GM18499 (cell line): ENCODE results near the gene XKR8.

ENCODE experiments used
- ATAC-seq: cut with Tn5 transposase; IDR thresholded peaks from one replicate; pipeline ENCODE4 v1.9.1; 2021; ENCODE audit warnings: moderate number of reproducible peaks; ENCODE audit not compliant: insufficient read depth, unreplicated experiment

XKR8 gene

DNA sequence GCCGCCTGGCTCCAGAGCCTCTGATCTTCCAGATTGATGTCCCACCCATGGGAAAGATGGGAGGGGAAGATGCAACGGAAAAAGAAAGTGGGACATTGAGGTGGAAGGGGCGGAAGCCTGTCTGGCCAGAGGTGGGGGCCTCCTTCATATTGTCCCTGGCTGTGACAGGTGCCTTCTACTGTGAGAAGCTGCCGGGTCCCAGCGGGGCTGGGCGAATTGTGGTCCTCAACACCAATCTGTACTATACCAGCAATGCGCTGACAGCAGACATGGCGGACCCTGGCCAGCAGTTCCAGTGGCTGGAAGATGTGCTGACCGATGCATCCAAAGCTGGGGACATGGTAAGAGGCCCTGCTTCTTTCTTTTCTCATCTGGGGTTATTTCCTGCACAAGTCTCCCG lies 5.6 kb upstream of the XKR8 start:
- no peak for ATAC-seq

DNA sequence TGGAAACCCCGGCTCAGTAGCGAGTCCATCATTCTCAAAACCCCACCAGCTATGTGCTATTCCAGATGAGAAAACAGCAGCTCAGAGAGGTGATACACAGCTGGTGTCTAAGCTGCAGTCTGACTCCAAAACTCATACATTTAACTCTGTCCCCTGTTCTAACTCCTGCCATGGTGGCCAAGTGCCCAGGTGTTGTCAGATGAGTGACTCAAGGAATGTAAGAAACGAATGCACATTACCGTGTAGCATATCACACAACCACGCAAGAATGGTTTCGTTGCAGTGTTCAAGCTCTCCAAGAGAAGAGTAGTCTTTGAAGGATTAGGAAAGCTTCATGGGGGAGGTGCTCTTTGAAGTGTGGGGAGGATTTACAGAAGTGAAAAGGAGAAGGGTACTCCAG lies 4.7 kb upstream of the XKR8 start:
- no peak for ATAC-seq

DNA sequence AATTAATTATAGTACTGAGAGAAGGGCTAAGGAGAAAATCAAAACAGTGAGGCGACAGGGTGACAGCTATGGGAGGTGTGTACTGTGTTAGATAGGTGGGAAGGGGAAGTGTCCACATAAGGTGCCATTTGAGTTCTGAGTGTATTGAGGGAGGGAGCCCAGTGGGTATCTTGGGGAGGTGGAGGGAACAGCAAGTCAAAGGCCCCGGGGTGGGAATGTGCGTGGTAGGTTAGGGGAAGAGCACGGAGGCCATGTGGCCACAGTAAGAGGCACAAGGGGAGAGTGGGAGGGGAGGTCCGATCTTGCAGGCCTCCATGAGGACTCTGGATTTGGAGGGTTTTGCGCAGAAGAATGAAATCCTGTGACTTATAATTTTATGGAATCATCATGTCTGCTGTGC lies 3.0 kb upstream of the XKR8 start:
- ATAC-seq = no peak

DNA sequence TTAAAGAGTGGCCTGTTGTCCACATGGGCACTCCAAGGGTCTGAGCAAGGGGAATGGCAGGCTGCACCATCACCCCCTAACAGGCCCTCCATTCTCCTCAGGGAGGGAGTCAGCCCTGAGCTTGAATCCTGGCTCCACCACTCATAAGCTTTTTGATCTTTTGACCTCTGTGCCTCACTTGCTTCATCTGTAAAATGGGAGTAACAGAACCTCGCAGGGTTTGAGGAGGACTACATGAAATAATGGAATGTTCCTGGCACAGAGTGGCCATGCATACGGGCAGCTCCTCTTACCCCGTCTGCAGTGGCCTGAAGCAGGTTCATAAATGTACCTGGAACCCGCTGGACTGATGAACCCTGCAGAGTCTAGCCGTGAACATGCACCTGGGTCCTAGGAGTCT lies 2.1 kb upstream of the XKR8 start:
- ATAC-seq = no peak

DNA sequence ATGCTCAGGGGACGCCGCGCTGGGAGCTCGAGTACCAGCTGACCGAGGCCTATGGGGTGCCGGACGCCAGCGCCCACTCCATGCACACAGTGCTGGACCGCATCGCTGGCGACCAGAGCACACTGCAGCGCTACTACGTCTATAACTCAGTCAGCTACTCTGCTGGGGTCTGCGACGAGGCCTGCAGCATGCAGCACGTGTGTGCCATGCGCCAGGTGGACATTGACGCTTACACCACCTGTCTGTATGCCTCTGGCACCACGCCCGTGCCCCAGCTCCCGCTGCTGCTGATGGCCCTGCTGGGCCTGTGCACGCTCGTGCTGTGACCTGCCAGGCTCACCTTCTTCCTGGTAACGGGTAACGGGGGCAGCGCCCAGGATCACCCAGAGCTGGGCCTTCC lies 1.3 kb upstream of the XKR8 start:
- no peak for ATAC-seq

DNA sequence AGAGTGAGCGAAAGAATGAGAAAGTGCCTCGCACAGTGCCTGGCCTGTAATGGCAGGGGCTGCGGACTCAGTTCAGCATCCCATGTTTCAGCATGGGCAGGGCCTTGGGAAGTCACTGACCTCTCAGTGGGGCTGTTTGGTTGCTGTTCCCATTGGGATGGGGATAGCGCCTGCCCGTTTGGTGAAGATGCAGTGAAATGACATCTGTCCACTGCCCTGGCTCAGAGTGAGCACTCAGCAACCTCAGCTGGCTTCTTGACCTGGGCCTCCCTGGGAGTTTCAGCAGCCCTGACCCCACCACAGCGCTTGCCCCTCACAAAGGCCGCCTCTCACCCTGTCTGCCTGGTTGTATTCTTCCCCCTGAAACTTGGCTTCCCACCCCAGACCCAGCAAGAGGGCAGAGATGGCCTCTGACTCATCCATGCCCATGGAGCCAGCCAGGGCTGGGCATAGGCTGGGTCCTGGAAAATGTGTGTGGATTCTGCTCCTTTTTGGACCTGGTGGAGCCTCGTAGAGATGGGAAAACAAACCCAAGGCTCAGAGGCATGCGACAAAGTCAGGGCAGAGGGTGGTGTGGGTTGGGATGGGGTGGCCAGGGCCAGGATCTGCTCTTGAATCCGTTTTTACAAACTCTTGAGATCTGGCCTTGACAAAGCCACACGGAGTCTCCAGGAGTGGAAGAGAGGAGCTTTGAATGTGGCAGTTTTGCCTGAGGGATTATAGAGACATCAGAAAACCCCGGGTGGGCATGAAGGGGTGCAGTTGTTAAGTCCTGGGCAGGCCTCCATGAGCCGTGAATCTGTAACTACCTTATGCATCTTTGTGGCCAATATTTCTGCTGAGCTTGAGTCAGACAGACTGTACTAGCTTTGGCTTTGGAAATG lies 1.2 kb downstream of the XKR8 start:
- no peak for ATAC-seq

DNA sequence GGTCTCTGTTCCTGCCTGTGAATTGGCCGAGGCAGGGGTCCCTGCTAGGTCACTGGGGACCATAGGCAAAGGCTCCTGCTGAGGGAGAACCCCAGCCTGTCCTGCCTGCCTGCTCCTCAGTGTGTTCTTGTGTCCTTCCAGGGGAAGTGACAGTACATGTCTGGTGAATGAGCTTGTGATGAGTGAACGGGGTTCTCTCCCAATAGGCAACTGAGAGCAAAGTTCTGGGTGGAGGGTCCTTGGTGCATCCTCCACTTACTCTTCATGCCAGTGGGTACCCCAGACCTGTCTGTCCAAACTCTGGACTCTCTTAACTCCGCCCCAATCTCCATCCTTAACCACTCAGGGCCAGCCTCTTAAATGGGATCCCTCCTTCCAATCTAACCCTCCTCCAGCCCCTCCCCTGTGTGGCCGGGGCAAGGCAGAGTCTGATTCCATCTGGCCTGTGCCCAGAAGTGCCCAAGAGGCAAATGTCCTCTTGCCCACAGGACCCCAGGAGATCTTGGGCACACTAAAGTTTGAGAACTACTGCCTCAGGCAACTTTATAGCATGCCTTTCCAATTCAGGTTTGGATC lies 2.0 kb downstream of the XKR8 start:
- ATAC-seq = no peak

DNA sequence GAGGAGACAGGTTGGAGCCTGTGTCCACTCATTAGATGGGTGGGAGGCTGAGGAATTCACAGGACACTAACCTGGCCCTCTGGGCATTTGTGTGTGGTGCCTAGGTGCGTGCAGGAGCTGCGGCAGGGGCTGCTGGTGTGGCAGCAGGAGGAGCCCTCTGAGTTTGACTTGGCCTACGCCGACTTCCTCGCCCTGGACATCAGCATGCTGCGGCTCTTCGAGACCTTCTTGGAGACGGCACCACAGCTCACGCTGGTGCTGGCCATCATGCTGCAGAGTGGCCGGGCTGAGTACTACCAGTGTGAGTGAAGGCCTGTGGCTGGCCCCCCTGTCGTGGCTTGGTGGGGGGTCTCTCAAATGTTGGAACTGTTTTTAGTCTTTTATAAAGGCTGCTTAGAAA lies 3.6 kb downstream of the XKR8 start:
- ATAC-seq = no peak

DNA sequence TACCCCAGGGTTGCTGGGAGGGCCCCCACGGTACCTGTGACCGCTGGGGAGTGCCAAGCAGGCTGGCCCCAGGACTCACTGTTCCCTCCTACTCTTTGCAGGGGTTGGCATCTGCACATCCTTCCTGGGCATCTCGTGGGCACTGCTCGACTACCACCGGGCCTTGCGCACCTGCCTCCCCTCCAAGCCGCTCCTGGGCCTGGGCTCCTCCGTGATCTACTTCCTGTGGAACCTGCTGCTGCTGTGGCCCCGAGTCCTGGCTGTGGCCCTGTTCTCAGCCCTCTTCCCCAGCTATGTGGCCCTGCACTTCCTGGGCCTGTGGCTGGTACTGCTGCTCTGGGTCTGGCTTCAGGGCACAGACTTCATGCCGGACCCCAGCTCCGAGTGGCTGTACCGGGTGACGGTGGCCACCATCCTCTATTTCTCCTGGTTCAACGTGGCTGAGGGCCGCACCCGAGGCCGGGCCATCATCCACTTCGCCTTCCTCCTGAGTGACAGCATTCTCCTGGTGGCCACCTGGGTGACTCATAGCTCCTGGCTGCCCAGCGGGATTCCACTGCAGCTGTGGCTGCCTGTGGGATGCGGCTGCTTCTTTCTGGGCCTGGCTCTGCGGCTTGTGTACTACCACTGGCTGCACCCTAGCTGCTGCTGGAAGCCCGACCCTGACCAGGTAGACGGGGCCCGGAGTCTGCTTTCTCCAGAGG lies 6.8 kb downstream of the XKR8 start:
- ATAC-seq = no peak

DNA sequence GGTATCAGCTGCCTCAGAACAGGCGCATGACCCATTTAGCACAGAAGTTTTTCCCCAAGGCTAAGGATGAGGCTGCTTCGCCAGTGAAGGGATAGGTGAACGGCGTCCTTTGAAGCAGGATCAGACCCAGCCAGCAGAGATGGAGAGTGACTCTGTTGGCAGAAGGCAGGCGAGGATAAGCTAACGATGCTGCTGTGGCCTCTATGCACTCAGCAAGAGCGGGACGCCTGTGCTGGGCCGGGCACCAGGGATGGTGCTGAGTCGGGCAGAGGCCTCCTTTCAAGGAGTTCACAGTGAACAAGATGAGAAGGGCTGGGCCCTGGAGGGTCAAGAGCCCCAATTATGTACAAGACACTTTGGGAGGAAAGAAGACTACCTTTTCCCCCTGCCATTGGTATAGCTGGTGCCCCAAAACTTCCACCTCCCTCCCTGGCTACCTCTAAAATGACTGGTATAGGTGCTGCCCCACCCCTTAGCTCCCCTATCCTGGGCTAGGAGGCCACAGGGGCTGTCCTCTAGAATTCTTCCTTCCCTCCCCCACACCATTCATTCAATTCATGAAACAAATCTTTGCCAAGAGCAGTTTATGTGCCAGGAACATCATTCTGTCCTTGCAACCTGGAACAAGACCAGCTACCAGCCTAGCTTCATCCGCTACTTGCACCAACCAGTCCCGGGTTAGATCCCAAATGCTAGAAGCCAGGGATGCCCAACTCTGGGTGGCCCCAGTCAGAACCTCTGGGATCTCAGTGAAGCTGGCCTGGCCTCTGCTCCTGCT lies 7.5 kb downstream of the XKR8 start:
- ATAC-seq = no peak

DNA sequence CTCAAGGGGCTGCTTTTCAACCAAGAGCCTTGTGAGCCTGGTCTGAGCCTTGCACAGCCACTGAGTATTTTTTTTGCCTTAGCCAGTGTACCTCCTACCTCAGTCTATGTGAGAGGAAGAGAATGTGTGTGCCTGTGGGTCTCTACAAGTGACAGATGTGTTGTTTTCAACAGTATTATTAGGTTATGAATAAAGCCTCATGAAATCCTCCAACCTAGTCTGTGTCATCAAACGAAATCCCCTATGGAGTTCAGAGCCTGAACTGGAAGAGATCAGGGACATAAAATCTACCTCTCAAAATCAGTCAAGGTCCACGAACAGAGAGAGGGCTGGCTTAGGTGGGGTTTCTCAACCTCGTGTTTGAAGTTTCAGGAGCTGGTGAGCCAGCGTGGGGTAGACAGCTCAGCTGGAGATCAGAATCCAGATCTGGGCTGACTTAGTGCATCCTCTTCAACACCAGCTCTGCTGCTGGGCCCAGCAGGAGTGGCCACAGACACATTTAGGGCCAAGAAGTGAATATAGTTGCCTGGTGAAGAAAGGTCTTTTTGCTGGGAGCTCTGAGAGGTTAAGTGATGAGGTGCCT lies 8.2 kb downstream of the XKR8 start:
- no peak for ATAC-seq

DNA sequence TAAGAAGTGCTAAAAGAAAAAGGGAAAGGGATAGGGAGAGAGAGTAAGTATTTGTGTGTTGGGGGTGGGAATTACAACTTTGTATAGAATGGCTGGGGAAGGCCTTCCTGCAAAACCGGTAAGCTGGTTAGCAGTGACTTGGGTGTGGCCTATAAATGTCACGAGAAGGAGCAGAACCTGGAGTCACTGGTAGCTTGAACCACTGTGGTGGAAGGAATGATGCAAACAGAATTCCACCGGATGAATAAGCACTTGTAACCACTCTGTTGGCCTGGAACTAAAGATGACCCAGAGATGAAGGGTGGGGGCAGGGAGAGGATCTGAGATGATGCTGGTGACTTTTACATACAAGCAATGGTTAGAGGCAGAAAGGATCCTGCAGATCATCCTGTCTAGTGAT lies 8.9 kb downstream of the XKR8 start:
- ATAC-seq = no peak

DNA sequence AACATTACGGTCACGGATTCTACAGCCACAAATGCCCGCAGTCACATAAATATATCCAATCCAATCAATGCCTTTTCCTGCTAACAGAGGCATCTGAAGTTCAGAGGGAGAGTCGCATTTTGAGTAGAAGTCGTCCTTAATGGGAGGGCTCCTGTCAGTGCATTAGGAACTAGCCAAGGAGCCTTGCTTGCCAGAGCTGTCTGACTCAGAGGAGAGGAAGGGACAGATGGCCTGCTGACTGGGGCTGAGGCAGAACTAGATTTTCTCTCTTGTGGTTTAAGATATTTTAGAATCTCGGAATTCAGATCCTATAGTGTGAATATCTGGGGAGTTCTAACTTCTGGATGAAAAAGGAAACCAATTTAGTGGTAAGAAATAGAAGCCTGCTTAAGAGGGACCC lies 10.6 kb downstream of the XKR8 start:
- no peak for ATAC-seq

DNA sequence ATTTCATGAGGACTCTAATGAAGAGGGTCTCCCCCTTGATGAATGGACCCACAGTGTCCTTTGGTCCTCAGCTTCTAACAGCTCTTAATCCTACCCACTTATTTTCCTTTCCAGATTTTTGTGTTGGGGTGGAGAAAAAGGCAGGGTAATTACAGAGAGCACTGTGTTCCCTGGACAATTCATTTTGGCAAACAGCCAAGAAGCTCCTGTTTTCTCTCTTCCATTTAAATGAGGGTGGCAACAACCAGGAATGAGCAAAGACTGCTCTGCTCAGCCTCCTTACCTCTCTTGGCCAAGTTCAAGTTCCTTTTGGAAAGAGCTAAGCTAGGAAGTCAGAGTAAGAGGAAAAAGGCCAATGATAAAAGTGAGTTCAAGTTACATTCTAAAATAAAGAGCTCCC lies 11.9 kb downstream of the XKR8 start:
- ATAC-seq = no peak

DNA sequence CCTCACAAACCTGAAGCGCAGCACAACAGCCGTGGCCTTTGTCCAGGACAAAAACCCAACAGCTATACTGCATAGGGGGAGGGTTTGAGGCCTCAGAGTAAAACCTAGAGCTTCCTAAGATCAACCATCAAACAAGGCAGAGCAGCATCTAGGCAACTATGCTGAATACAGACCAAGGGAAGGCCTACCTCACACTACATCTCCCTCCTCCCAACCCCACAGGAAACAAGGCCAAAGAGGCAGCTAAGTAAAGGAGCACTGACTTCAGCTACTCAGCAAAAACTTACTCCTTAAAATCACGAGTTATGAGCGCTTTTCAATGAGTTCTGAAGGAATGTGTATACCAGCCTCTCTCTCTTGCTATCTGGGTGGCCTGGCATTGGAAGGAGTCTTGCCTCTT lies 12.4 kb downstream of the XKR8 start:
- no peak for ATAC-seq

DNA sequence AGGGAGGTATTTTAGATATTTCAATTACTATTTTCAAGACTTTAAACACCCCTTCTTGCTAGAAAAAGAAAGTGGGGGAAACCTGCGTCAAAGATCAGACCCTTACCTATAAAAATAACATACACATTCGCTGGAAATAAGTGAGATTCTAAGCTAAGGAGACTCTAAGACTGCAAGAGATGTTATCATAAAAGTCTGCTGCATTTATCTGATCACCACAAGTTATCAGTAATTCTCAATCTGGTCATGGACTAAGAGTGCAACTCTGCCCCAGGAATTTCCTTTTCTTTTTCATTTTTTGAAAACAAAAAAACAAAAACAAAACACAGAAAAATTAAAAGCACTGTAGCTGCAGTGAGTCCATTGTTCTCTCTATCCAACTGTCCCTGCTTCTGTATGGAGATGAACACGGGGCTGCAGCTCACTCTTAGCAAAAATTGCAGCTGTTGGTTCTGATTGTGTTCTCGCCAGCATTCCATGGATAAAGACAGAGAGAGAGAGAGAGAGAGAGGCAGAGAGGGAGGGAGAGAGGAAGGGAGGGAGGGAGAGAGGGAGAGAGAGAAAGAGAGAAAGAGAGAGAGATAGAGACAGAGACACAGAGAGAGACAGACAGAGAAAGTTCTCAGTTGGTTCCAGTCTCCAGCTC lies 14.1 kb downstream of the XKR8 start:
- no peak for ATAC-seq

DNA sequence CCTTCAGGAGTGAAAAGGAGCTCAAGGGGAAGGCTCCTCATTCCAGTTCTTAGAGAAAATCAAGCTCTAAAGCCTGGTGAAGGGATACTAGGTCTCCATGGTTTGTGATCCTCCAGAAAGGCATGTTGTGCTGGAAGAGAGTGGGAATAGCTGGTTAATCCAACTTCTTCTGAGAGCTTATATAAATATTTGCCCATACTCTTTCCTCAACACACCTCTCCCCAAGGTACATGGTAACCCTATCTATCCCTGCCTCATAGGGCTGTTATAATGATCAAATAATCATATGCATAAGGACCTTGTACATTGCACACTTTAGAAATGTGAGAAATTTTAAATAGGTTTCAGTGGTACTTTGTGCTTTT lies 14.6 kb downstream of the XKR8 start:
- no peak for ATAC-seq

DNA sequence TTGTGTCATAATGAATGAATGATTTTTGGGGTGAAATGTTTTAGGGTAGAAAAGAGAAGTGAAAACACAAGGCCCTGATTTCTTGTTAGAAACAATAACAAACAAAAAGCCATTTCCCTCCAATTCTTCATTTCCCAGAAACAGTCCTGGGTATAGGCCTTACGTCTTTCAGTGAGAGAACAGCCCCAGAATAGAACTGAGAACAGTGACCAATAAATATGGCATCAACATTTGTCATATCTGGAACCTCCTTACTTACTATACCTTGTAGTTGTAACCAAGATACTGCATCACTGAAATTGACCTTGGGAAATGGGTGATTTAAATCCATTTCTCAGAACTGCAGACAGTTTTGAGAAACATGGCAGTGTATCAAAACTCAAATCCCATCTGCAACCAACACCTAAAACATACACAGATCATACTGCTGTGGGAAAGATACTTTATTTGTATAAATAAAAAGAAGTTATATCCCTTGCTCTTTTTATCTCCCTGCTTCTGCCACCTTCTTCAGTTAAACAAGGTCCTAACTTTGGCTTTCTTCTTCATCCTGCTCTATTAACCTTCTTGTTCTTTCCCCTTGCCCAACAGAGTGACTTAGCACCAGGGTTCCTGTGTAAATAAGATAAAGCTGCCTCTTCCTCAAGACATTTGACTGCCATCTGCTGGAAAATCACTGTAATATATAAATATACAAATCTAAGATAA lies 19.5 kb downstream of the XKR8 start:
- ATAC-seq = no peak

DNA sequence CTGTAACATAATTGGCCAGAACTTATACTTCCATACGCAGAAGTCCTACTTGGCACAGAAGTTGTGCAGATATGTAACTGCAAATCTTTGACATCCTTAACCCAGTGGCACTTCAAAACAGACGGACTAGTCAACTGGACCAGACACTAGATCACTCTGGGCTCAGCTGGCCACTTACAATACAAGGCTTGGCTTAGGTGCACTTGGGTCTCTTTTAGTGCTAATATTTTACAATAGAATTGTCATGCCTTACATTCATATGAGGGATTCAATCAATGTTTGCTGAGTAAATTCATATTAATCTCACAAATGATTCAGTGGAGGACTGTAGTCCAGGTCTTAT lies 20.1 kb downstream of the XKR8 start:
- ATAC-seq = no peak
